ENCODE data around the gene EPHA7. TPM values are rescaled to one million over a fixed set of nuclear protein-coding genes. Genes with fewer than 3 reads are reported as not detected.

Gene EPHA7
- total RNA-seq, 1 experiment from 2014 or later, result not detected

DNA sequence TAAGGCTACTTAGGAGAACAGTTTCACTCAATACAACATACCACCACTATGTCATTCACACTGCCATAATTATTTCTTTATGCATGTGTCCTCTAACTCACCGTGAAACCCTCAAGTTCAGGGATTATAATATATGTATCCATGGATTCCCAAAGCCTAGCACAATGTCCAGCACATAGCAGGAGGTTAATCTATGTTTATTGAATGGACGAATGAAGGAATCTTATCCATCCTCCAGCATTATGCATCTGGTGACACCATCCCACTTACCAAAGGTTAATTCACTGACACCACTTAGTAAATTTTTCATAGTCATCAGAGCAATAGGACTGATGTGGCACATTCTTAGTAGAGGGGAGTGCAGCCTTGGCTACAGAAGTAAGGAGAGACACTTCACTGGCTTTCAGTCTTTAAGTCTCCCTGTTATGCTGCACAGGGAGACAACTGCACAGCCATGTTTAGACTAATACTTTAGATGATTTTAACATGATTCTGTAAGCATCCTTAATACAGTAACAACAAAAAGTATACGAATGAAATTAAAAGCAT lies 49.7 kb downstream of the EPHA7 start:
- no peak for DNase-seq (ENCODE audit: unreplicated experiment)
- intact Hi-C loops (cut with micrococcal nuclease), result no loop called here
- TF ChIP-seq, protein P1, sequence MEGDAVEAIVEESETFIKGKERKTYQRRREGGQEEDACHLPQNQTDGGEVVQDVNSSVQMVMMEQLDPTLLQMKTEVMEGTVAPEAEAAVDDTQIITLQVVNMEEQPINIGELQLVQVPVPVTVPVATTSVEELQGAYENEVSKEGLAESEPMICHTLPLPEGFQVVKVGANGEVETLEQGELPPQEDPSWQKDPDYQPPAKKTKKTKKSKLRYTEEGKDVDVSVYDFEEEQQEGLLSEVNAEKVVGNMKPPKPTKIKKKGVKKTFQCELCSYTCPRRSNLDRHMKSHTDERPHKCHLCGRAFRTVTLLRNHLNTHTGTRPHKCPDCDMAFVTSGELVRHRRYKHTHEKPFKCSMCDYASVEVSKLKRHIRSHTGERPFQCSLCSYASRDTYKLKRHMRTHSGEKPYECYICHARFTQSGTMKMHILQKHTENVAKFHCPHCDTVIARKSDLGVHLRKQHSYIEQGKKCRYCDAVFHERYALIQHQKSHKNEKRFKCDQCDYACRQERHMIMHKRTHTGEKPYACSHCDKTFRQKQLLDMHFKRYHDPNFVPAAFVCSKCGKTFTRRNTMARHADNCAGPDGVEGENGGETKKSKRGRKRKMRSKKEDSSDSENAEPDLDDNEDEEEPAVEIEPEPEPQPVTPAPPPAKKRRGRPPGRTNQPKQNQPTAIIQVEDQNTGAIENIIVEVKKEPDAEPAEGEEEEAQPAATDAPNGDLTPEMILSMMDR (IDR thresholded peaks at IDR 0.05; ENCODE audit: unreplicated experiment), result no peak
- no peaks in the 10 kb centered on the region for H3K4me1 Mint-ChIP-seq (ENCODE audit: insufficient read depth, unreplicated experiment)
- no TSS peak for BruUV-seq (replicated peaks)
- CTCF ChIA-PET, result no interaction called here
- H3K36me3 Mint-ChIP-seq (ENCODE audit: insufficient read depth, unreplicated experiment), result no peaks in the 10 kb centered on the region
- no peaks in the 10 kb centered on the region for H3K9me3 Mint-ChIP-seq (ENCODE audit: unreplicated experiment)
- POLR2A ChIA-PET, result no interaction called here
- H3K27me3 Mint-ChIP-seq (ENCODE audit: insufficient read depth, unreplicated experiment), result peaks cover 35% of the 10 kb centered on the region
- no peak overlapping the region for H3K4me3 Mint-ChIP-seq (ENCODE audit: unreplicated experiment)
- H3K27ac Mint-ChIP-seq (ENCODE audit: low read depth, unreplicated experiment), result no peak overlapping the region

GRCh38 chr6:93366506-93366905 lies 52.9 kb downstream of the EPHA7 start:
- Mint-ChIP-seq H3K27ac (ENCODE audit: low read depth, unreplicated experiment) (no peak overlapping the region), H3K4me1 (ENCODE audit: insufficient read depth, unreplicated experiment) (no peaks in the 10 kb centered on the region), H3K9me3 (ENCODE audit: unreplicated experiment) (no peaks in the 10 kb centered on the region), H3K4me3 (ENCODE audit: unreplicated experiment) (no peak overlapping the region), H3K36me3 (ENCODE audit: insufficient read depth, unreplicated experiment) (no peaks in the 10 kb centered on the region), H3K27me3 (ENCODE audit: insufficient read depth, unreplicated experiment) (peaks cover 41% of the 10 kb centered on the region)
- intact Hi-C loops (cut with micrococcal nuclease), result no loop called here
- POLR2A ChIA-PET, result no interaction called here
- TF ChIP-seq, protein P1 (IDR thresholded peaks at IDR 0.05; ENCODE audit: unreplicated experiment), result no peak
- no TSS peak for BruUV-seq (replicated peaks)
- CTCF ChIA-PET, result no interaction called here
- no peak for DNase-seq (ENCODE audit: unreplicated experiment)

DNA sequence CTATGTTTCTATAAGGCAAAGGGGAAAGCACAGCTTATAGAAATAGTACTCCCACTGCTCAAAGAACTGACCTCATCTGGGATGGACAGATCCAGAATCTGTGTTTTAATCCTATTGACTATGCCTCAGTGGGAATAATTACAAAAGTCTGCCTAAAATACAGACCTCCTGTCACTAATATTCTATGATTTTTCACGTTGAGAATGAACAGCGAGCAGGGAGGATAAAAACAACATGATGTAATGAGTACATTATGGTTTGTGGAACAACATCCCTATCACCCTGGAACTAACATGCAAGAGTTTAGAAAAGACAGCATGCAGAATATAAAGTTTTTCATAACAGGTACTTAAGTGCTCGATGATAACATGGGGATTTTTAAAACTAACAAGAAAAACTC lies 53.9 kb downstream of the EPHA7 start:
- DNase-seq (ENCODE audit: unreplicated experiment), result no peak
- H3K9me3 Mint-ChIP-seq (ENCODE audit: unreplicated experiment), result no peaks in the 10 kb centered on the region
- BruUV-seq (replicated peaks), result no TSS peak
- H3K4me3 Mint-ChIP-seq (ENCODE audit: unreplicated experiment), result no peak overlapping the region
- ChIA-PET CTCF (no interaction called here), POLR2A (interaction anchor here (1.0 kb wide), 1 partner anchor 766 kb away, joined by 5 read pairs; no protein-coding TSS in a partner anchor)
- peaks cover 52% of the 10 kb centered on the region for H3K27me3 Mint-ChIP-seq (ENCODE audit: insufficient read depth, unreplicated experiment)
- intact Hi-C loops (cut with micrococcal nuclease), result no loop called here
- TF ChIP-seq, protein P1 (IDR thresholded peaks at IDR 0.05; ENCODE audit: unreplicated experiment), result no peak
- H3K4me1 Mint-ChIP-seq (ENCODE audit: insufficient read depth, unreplicated experiment), result no peaks in the 10 kb centered on the region
- no peaks in the 10 kb centered on the region for H3K36me3 Mint-ChIP-seq (ENCODE audit: insufficient read depth, unreplicated experiment)
- H3K27ac Mint-ChIP-seq (ENCODE audit: low read depth, unreplicated experiment), result no peak overlapping the region

- ChIA-PET POLR2A (no interaction called here), CTCF (no interaction called here)
- Mint-ChIP-seq H3K4me1 (ENCODE audit: insufficient read depth, unreplicated experiment) (no peaks in the 10 kb centered on the region), H3K4me3 (ENCODE audit: unreplicated experiment) (no peak overlapping the region), H3K9me3 (ENCODE audit: unreplicated experiment) (no peaks in the 10 kb centered on the region), H3K36me3 (ENCODE audit: insufficient read depth, unreplicated experiment) (no peaks in the 10 kb centered on the region), H3K27ac (ENCODE audit: low read depth, unreplicated experiment) (no peak overlapping the region), H3K27me3 (ENCODE audit: insufficient read depth, unreplicated experiment) (peaks cover 79% of the 10 kb centered on the region)
- DNase-seq (ENCODE audit: unreplicated experiment), result no peak
- TF ChIP-seq, protein P1 (IDR thresholded peaks at IDR 0.05; ENCODE audit: unreplicated experiment), result no peak
- no TSS peak for BruUV-seq (replicated peaks)
- intact Hi-C loops (cut with micrococcal nuclease), result no loop called here
These were observed 60.9 kb downstream of the EPHA7 start for GRCh38 chr6:93358435-93358834.
